ENCODE results near the gene RPE.

The RPE gene

GRCh38 chr2:209969692-209970091 lies 32.7 kb upstream of the RPE start:
- no peaks in the 10 kb centered on the region for H3K9me2 ChIP-seq (ENCODE audit: low read depth, low read length)
- H3K36me3 ChIP-seq (ENCODE audit: insufficient read depth, low read length), result no peaks in the 10 kb centered on the region
- no peaks in the 10 kb centered on the region for H3K4me1 ChIP-seq (ENCODE audit: insufficient read depth, low read length, severe bottlenecking)
- no peak overlapping the region for H3K4me2 ChIP-seq (ENCODE audit: low read length)
- no peak overlapping the region for H3K27ac ChIP-seq (ENCODE audit: low read depth, low read length, poor library complexity, severe bottlenecking)
- no peak overlapping the region for H2AFZ ChIP-seq (ENCODE audit: low read length)
- H3K9me3 ChIP-seq (ENCODE audit: low read length), result no peaks in the 10 kb centered on the region
- no peaks in the 10 kb centered on the region for H4K20me1 ChIP-seq (ENCODE audit: insufficient read depth, low read length)
- H3K79me2 ChIP-seq (ENCODE audit: insufficient read depth, low read length), result no peaks in the 10 kb centered on the region
- TF ChIP-seq CTCF (IDR thresholded peaks at IDR 0.05; ENCODE audit: low read length) (no peak), EZH2 (IDR thresholded peaks at IDR 0.05; ENCODE audit: borderline replicate concordance, low read length) (no peak)
- no peak overlapping the region for H3K9ac ChIP-seq (ENCODE audit: low read length)
- no peak overlapping the region for H3K4me3 ChIP-seq (ENCODE audit: low read depth, low read length, poor library complexity, severe bottlenecking)
- H3F3A ChIP-seq (ENCODE audit: insufficient read depth, low read length), result no peaks in the 10 kb centered on the region
- H3K27me3 ChIP-seq (ENCODE audit: insufficient read depth, low read length), result no peaks in the 10 kb centered on the region

- Histone ChIP-seq H3K9me3 (ENCODE audit: low read length) (no peaks in the 10 kb centered on the region), H3K79me2 (ENCODE audit: insufficient read depth, low read length) (no peaks in the 10 kb centered on the region), H3K4me2 (ENCODE audit: low read length) (no peak overlapping the region), H3K27ac (ENCODE audit: low read depth, low read length, poor library complexity, severe bottlenecking) (no peak overlapping the region), H3K4me3 (ENCODE audit: low read depth, low read length, poor library complexity, severe bottlenecking) (no peak overlapping the region), H3K9me2 (ENCODE audit: low read depth, low read length) (no peaks in the 10 kb centered on the region), H3F3A (ENCODE audit: insufficient read depth, low read length) (no peaks in the 10 kb centered on the region), H3K27me3 (ENCODE audit: insufficient read depth, low read length) (no peaks in the 10 kb centered on the region), H2AFZ (ENCODE audit: low read length) (no peak overlapping the region), H3K36me3 (ENCODE audit: insufficient read depth, low read length) (no peaks in the 10 kb centered on the region), H3K4me1 (ENCODE audit: insufficient read depth, low read length, severe bottlenecking) (no peaks in the 10 kb centered on the region), H4K20me1 (ENCODE audit: insufficient read depth, low read length) (no peaks in the 10 kb centered on the region), H3K9ac (ENCODE audit: low read length) (no peak overlapping the region)
- TF ChIP-seq CTCF (IDR thresholded peaks at IDR 0.05; ENCODE audit: low read length) (no peak), EZH2 (IDR thresholded peaks at IDR 0.05; ENCODE audit: borderline replicate concordance, low read length) (no peak)
Observed at GRCh38 chr2:209970271-209970670, 32.2 kb upstream of the RPE start.

GRCh38 chr2:209970711-209971110 lies 31.7 kb upstream of the RPE start:
- no peak for TF ChIP-seq CTCF (IDR thresholded peaks at IDR 0.05; ENCODE audit: low read length)
- TF ChIP-seq EZH2 (IDR thresholded peaks at IDR 0.05; ENCODE audit: borderline replicate concordance, low read length), result no peak

More at GRCh38 chr2:209970711-209971110, 31.7 kb upstream of the RPE start:
- Histone ChIP-seq H3K27ac (ENCODE audit: low read depth, low read length, poor library complexity, severe bottlenecking) (no peak overlapping the region), H3F3A (ENCODE audit: insufficient read depth, low read length) (no peaks in the 10 kb centered on the region), H3K9me2 (ENCODE audit: low read depth, low read length) (no peaks in the 10 kb centered on the region), H3K4me2 (ENCODE audit: low read length) (no peak overlapping the region), H3K79me2 (ENCODE audit: insufficient read depth, low read length) (no peaks in the 10 kb centered on the region), H3K4me1 (ENCODE audit: insufficient read depth, low read length, severe bottlenecking) (no peaks in the 10 kb centered on the region), H3K9ac (ENCODE audit: low read length) (no peak overlapping the region), H3K9me3 (ENCODE audit: low read length) (no peaks in the 10 kb centered on the region), H3K36me3 (ENCODE audit: insufficient read depth, low read length) (no peaks in the 10 kb centered on the region), H2AFZ (ENCODE audit: low read length) (no peak overlapping the region), H4K20me1 (ENCODE audit: insufficient read depth, low read length) (no peaks in the 10 kb centered on the region), H3K27me3 (ENCODE audit: insufficient read depth, low read length) (no peaks in the 10 kb centered on the region), H3K4me3 (ENCODE audit: low read depth, low read length, poor library complexity, severe bottlenecking) (no peak overlapping the region)

Data from OCI-LY1 (cell line).